Endodermal cell (in vitro differentiated cells): ENCODE results near the gene CTIF. TPM values are rescaled to one million over a fixed set of nuclear protein-coding genes. Genes with fewer than 3 reads are reported as not detected.

ENCODE experiments used
- DNase-seq: peaks from one replicate; pipeline ENCODE4 v3.0.0-alpha.2; 2017
- H3K27ac ChIP-seq: 2 replicates; pipeline ENCODE4 v1.5.1; 2013; ENCODE audit warnings: mild to moderate bottlenecking, low read depth, low read length, moderate library complexity
- H3K27me3 ChIP-seq: 2 replicates; pipeline ENCODE4 v1.6.1; 2013; ENCODE audit warnings: mild to moderate bottlenecking, low read length, moderate library complexity; ENCODE audit not compliant: insufficient read depth, control insufficient read depth, poor library complexity, severe bottlenecking
- H3K36me3 ChIP-seq: 2 replicates; pipeline ENCODE4 v1.7.0; 2013; ENCODE audit warnings: mild to moderate bottlenecking, low read length, moderate library complexity; ENCODE audit not compliant: control insufficient read depth, insufficient read depth
- H3K4me1 ChIP-seq: one replicate; pipeline ENCODE4 v1.7.0; 2013; ENCODE audit warnings: low read length; ENCODE audit not compliant: control insufficient read depth, insufficient read depth
- H3K4me3 ChIP-seq: 2 replicates; pipeline ENCODE4 v1.5.1; 2013; ENCODE audit warnings: mild to moderate bottlenecking, low read length, moderate library complexity
- H3K9ac ChIP-seq: 2 replicates; pipeline ENCODE4 v1.6.1; 2013; ENCODE audit warnings: mild to moderate bottlenecking, low read length, moderate library complexity; ENCODE audit not compliant: poor library complexity, severe bottlenecking; ENCODE audit errors: extremely low read depth
- H3K9me3 ChIP-seq: 2 replicates; pipeline ENCODE4 v1.6.1; 2013; ENCODE audit warnings: mild to moderate bottlenecking, low read length, moderate library complexity; ENCODE audit not compliant: control insufficient read depth
- H3K27ac Mint-ChIP-seq: 2 replicates; pipeline ENCODE4 v1.8.0; 2020; ENCODE audit warnings: mixed read lengths
- H3K27me3 Mint-ChIP-seq: 2 replicates; pipeline ENCODE4 v1.8.0; 2021; ENCODE audit warnings: mild to moderate bottlenecking, mixed read lengths; ENCODE audit not compliant: insufficient read depth
- H3K36me3 Mint-ChIP-seq: 2 replicates; pipeline ENCODE4 v1.8.0; 2020; ENCODE audit warnings: low read depth, mixed read lengths
- H3K4me1 Mint-ChIP-seq: 2 replicates; pipeline ENCODE4 v1.8.0; 2020; ENCODE audit warnings: mixed read lengths
- H3K4me3 Mint-ChIP-seq: 2 replicates; pipeline ENCODE4 v1.8.0; 2020; ENCODE audit warnings: mild to moderate bottlenecking, moderate library complexity, mixed read lengths
- H3K9me3 Mint-ChIP-seq: 2 replicates; pipeline ENCODE4 v1.8.0; 2020; ENCODE audit warnings: mild to moderate bottlenecking, mixed read lengths
- CTCF ChIP-seq: fragments of 200-600 bp; sonication (generic); conservative IDR thresholded peaks from 2 replicates; pipeline ENCODE4 v1.5.0; 2021; ENCODE audit warnings: antibody characterized with exemption, mild to moderate bottlenecking
- WGBS, 2 experiments: methylation state at CpG; one replicate each; pipeline versions ENCODE4 v1.1.5 to v1.1.7; 2013; ENCODE audit warnings: missing lambda C conversion rate in 2 of 2, mixed read lengths in 1 of 2; ENCODE audit not compliant: insufficient coverage in 1 of 2, insufficient read length in 1 of 2; 5-methylcytosine and 5-hydroxymethylcytosine counted together
- total RNA-seq, 2 donors: library from RNA; stranded (reverse); fragmentation: NEBNext Ultra II Directional in 1 of 2; extraction: Animal tissue kit (Norgen Biotek cat#: 25700) in 1 of 2; gene quantifications; 2 replicates in 1 of 2; 3 replicates in 1 of 2; pipeline ENCODE4 v1.2.1, GENCODE V29; 2021

CTIF gene
- total RNA-seq, 2 donors from 2014 or later: 33.8 to 41.6 TPM

- WGBS, 2 experiments: 92 to 93% methylated on average over 4 to 9 of the region's 9 CpGs
- TF ChIP-seq CTCF: no peak
- H3K27me3 ChIP-seq: no peaks in the 10 kb centered on the region
Observed at GRCh38 chr18:48844271-48844670, 305.4 kb downstream of the CTIF start.

GRCh38 chr18:48845174-48845573 is 306.3 kb downstream of the CTIF start:
- H3K4me1 ChIP-seq: peaks cover 30% of the 10 kb centered on the region

More at GRCh38 chr18:48844271-48844670, 305.4 kb downstream of the CTIF start:
- H3K4me1 Mint-ChIP-seq: peaks cover 39% of the 10 kb centered on the region
- H3K27ac Mint-ChIP-seq: no peak overlapping the region
- H3K36me3 ChIP-seq: no peaks in the 10 kb centered on the region
- no peaks in the 10 kb centered on the region for H3K9me3 ChIP-seq
- DNase-seq: no peak
- H3K27me3 Mint-ChIP-seq: no peaks in the 10 kb centered on the region
- peaks cover 30% of the 10 kb centered on the region for H3K4me1 ChIP-seq
- no peak overlapping the region for H3K27ac ChIP-seq
- H3K4me3 Mint-ChIP-seq: no peak overlapping the region
- no peaks in the 10 kb centered on the region for H3K36me3 Mint-ChIP-seq
- H3K9me3 Mint-ChIP-seq: no peaks in the 10 kb centered on the region
- no peak overlapping the region for H3K4me3 ChIP-seq
- H3K9ac ChIP-seq: no peak overlapping the region

GRCh38 chr18:48846423-48846932 is 307.6 kb downstream of the CTIF start:
- H3K9me3 ChIP-seq: no peaks in the 10 kb centered on the region
- 98 to 100% methylated on average over 2 of the region's 2 CpGs for WGBS, 2 experiments
- no peak overlapping the region for H3K27ac Mint-ChIP-seq
- peaks cover 36% of the 10 kb centered on the region for H3K4me1 ChIP-seq
- no peak overlapping the region for H3K9ac ChIP-seq
- no peaks in the 10 kb centered on the region for H3K36me3 ChIP-seq
- TF ChIP-seq CTCF: no peak
- no peak overlapping the region for H3K4me3 ChIP-seq
- H3K4me1 Mint-ChIP-seq: peaks cover 52% of the 10 kb centered on the region
- no peaks in the 10 kb centered on the region for H3K27me3 ChIP-seq
- H3K27ac ChIP-seq: no peak overlapping the region
- no peak for DNase-seq
- H3K36me3 Mint-ChIP-seq: no peaks in the 10 kb centered on the region
- H3K4me3 Mint-ChIP-seq: no peak overlapping the region
- H3K27me3 Mint-ChIP-seq: no peaks in the 10 kb centered on the region
- no peaks in the 10 kb centered on the region for H3K9me3 Mint-ChIP-seq

More at GRCh38 chr18:48845174-48845573, 306.3 kb downstream of the CTIF start:
- Histone ChIP-seq H3K27me3 (no peaks in the 10 kb centered on the region), H3K9ac (no peak overlapping the region), H3K9me3 (no peaks in the 10 kb centered on the region), H3K36me3 (no peaks in the 10 kb centered on the region), H3K27ac (no peak overlapping the region), H3K4me3 (no peak overlapping the region)
- no peaks in the 10 kb centered on the region for H3K27me3 Mint-ChIP-seq
- H3K27ac Mint-ChIP-seq: no peak overlapping the region
- DNase-seq: no peak
- no peaks in the 10 kb centered on the region for H3K36me3 Mint-ChIP-seq
- no peaks in the 10 kb centered on the region for H3K9me3 Mint-ChIP-seq
- H3K4me1 Mint-ChIP-seq: peaks cover 40% of the 10 kb centered on the region
- H3K4me3 Mint-ChIP-seq: no peak overlapping the region
- 90 to 94% methylated on average over 3 to 4 of the region's 4 CpGs for WGBS, 2 experiments
- TF ChIP-seq CTCF: no peak
